Suprapubic skin (tissue), 4 donors: ENCODE measurements around the gene HBE1.

Experiments
- CTCF ChIP-seq, 2 donors: fragments of 200-600 bp in 1 of 2; fragments of 450-650 bp in 1 of 2; sonication (generic) in 1 of 2; IDR thresholded peaks; one replicate each; pipeline ENCODE4 v1.5.1; 2016 to 2019; ENCODE audit warnings: antibody characterized with exemption in 2 of 2, mild to moderate bottlenecking in 1 of 2, moderate library complexity in 1 of 2
- EP300 ChIP-seq: sonication (generic); formaldehyde crosslinking; IDR thresholded peaks from one replicate; pipeline ENCODE4 v1.6.1; 2017; ENCODE audit warnings: antibody characterized with exemption
- POLR2A ChIP-seq, 2 donors: fragments of 450-650 bp; IDR thresholded peaks; one replicate each; pipeline ENCODE4 v1.6.1; 2017; ENCODE audit warnings: antibody characterized with exemption in 2 of 2, mild to moderate bottlenecking in 2 of 2, moderate library complexity in 2 of 2
- POLR2AphosphoS5 ChIP-seq, 3 donors: sonication (generic); formaldehyde crosslinking; IDR thresholded peaks; one replicate each; pipeline ENCODE4 v1.6.1; 2017; ENCODE audit warnings: antibody characterized with exemption in 3 of 3

- TF ChIP-seq POLR2AphosphoS5 (IDR thresholded peaks at IDR 0.05) (no peak), CTCF (IDR thresholded peaks at IDR 0.05) (no peak), EP300 (no peak), POLR2A (IDR thresholded peaks at IDR 0.05) (no peak)
These were observed 47.5 kb upstream of the HBE1 start for GRCh38 chr11:5317292-5317691.
